GM23338 (cell line): ENCODE results near the gene PHOX2B.

ENCODE experiments used
- CTCF ChIP-seq, 2 experiments: fragments of 200-600 bp in 1 of 2; sonication (generic) in 1 of 2; conservative IDR thresholded peaks; 2 replicates each; pipeline versions ENCODE4 v1.5.1 to v1.6.1; 2016 to 2017; ENCODE audit warnings: antibody characterized with exemption in 2 of 2, low read depth in 2 of 2, mild to moderate bottlenecking in 2 of 2, moderate library complexity in 1 of 2
- EZH2 ChIP-seq: fragments of 200-600 bp; sonication (generic); IDR thresholded peaks from one replicate; pipeline ENCODE4 v1.8.0; 2017; ENCODE audit warnings: antibody characterized with exemption, mild to moderate bottlenecking, low read depth; ENCODE audit not compliant: unreplicated experiment
- EZH2phosphoT487 ChIP-seq: fragments of 200-600 bp; sonication (generic); IDR thresholded peaks from one replicate; pipeline ENCODE4 v1.8.1; 2018; ENCODE audit warnings: antibody characterized with exemption; ENCODE audit not compliant: unreplicated experiment
- POLR2AphosphoS5 ChIP-seq: IDR thresholded peaks from 2 replicates; pipeline ENCODE4 v1.6.1; 2016; ENCODE audit warnings: antibody characterized with exemption, low read depth

- TF ChIP-seq CTCF (conservative IDR thresholded peaks at IDR 0.05; ENCODE audit: low read depth in 2 of 2) (no peak), EZH2phosphoT487 (no peak), EZH2 (no peak), POLR2AphosphoS5 (no peak)
Observed at GRCh38 chr4:41753942-41754341, 5.4 kb upstream of the PHOX2B start.
